Right forelimb (tissue), 1 donor: ENCODE results near the gene GLTPD2.
A peak's percentile ranks its signal among the peaks of the same experiment; 100 is the strongest.
"Not testable (repeated sequence)": the region's sequence is repeated elsewhere in the genome, so short reads cannot be mapped to it uniquely, and the experiment has no call there.

ENCODE experiments used
- DNase-seq: peaks from one replicate; pipeline ENCODE4 v3.0.0-alpha.2; 2018

Gene GLTPD2

GRCh38 chr17:4811471-4811870 lies 22.7 kb downstream of the GLTPD2 start:
- DNase-seq = no peak

GRCh38 chr17:4812690-4813089 lies 23.9 kb downstream of the GLTPD2 start:
- no peak for DNase-seq

- no peak for DNase-seq
These were observed 26.4 kb downstream of the GLTPD2 start for GRCh38 chr17:4815043-4815675.

GRCh38 chr17:4816826-4817225 lies 28.1 kb downstream of the GLTPD2 start:
- no peak for DNase-seq

- no peak for DNase-seq
These were observed 29.5 kb downstream of the GLTPD2 start for GRCh38 chr17:4818276-4818675.

- no peak for DNase-seq
These were observed 34.1 kb downstream of the GLTPD2 start for GRCh38 chr17:4822835-4823234.

GRCh38 chr17:4823373-4824089 lies 34.8 kb downstream of the GLTPD2 start:
- no peak for DNase-seq

- no peak for DNase-seq
These were observed 38.6 kb downstream of the GLTPD2 start for GRCh38 chr17:4827399-4827798.

- not testable (repeated sequence) for DNase-seq
These were observed 44.0 kb downstream of the GLTPD2 start for GRCh38 chr17:4832829-4833177.

GRCh38 chr17:4833178-4833940 lies 44.6 kb downstream of the GLTPD2 start, which contains the start of gene MINK1:
Gene MINK1 (plus strand): TSS chr17:4833340. CDS start chr17:4833584, 244 bp downstream.
- peak; percentile 91 for DNase-seq

GRCh38 chr17:4833941-4834680 lies 45.3 kb downstream of the GLTPD2 start:
- peak; percentile 59 for DNase-seq

- no peak for DNase-seq
These were observed 45.9 kb downstream of the GLTPD2 start for GRCh38 chr17:4834681-4835020.

GRCh38 chr17:4836221-4836620 lies 47.5 kb downstream of the GLTPD2 start:
- DNase-seq = no peak

- no peak for DNase-seq
These were observed 48.9 kb downstream of the GLTPD2 start for GRCh38 chr17:4837471-4838308.

- DNase-seq = no peak
These were observed 49.6 kb downstream of the GLTPD2 start for GRCh38 chr17:4838309-4838785.

GRCh38 chr17:4839221-4839620 lies 50.5 kb downstream of the GLTPD2 start:
- DNase-seq = no peak
